ENCODE data around the gene CD33.

DNA sequence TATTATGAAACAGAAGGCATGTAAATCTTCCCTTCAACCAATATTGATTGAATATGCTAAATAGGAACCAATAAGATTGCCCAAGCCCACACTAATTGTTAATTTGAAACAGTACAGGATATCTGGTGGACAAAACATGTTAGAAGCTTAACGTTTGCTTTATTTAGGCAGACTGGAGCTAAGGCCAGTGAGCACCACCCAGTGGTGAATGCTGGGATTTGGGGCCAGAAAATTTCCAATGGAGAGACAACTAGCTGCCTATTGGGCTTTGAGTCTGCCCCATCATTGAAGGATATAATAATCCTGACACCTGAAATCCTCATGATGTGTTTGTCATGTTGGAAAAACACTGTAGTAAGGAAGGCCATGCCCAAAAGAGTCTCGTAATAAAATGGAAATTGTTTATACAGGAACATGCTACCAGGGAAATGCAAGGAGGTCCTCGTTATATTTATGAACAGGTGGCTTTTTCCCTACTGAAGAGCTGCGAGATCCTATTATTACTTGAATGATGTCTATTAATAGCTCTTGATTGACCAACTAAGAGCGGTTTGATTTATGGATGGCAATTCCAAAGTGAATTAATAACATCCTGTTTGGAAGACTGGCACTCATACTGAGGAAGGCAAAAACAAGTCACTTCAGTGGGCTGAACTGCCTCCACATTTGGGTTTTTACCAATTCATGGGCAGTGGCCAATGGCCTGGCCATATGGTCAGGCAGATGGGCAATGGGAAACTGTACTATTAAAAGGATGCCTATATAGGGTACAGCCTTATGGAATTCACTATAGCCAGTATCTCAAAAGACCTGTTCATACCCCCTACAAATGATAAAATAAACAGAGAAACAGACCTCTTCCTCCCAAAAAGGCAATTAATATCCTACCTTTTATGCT is 34.7 kb downstream of the CD33 start:
- TF ChIP-seq ZC3H10 (CRISPR knock-in tag; IDR thresholded peaks at IDR 0.05) (no peak), ZFP3 (CRISPR knock-in tag; IDR thresholded peaks at IDR 0.05) (no peak), ESRRG (CRISPR knock-in tag; IDR thresholded peaks at IDR 0.05) (no peak), GLIS3 (CRISPR knock-in tag; IDR thresholded peaks at IDR 0.05) (no peak), ZNF70 (CRISPR knock-in tag; IDR thresholded peaks at IDR 0.05) (no peak), ZNF565 (CRISPR knock-in tag; conservative IDR thresholded peaks at IDR 0.05; ENCODE audit: low read depth) (no peak)
- TF ChIP-seq, protein P1, sequence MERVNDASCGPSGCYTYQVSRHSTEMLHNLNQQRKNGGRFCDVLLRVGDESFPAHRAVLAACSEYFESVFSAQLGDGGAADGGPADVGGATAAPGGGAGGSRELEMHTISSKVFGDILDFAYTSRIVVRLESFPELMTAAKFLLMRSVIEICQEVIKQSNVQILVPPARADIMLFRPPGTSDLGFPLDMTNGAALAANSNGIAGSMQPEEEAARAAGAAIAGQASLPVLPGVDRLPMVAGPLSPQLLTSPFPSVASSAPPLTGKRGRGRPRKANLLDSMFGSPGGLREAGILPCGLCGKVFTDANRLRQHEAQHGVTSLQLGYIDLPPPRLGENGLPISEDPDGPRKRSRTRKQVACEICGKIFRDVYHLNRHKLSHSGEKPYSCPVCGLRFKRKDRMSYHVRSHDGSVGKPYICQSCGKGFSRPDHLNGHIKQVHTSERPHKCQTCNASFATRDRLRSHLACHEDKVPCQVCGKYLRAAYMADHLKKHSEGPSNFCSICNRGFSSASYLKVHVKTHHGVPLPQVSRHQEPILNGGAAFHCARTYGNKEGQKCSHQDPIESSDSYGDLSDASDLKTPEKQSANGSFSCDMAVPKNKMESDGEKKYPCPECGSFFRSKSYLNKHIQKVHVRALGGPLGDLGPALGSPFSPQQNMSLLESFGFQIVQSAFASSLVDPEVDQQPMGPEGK (CRISPR knock-in tag; IDR thresholded peaks at IDR 0.05; ENCODE audit: borderline replicate concordance) = no peak

Data from SK-N-SH treated with all-trans-retinoic acid at 6 μM for 48 hours (cell line).